PC-3 (cell line): ENCODE results near the gene NOMO2.
"Not testable (repeated sequence)": the region's sequence is repeated elsewhere in the genome, so short reads cannot be mapped to it uniquely, and the experiment has no call there.

ENCODE experiments used
- EZH2phosphoT487 ChIP-seq: fragments of 300-600 bp; sonication (generic); IDR thresholded peaks from 2 replicates; pipeline ENCODE4 v1.6.1; 2018; ENCODE audit warnings: mild to moderate bottlenecking, antibody characterized with exemption, low read length, borderline replicate concordance
- TF ChIP-seq, protein P1 (sequence below): fragments of 300-600 bp; sonication (generic); conservative IDR thresholded peaks from 2 replicates; pipeline ENCODE4 v1.5.1; 2017; ENCODE audit warnings: antibody characterized with exemption, low read depth, mild to moderate bottlenecking, low read length

DNA sequence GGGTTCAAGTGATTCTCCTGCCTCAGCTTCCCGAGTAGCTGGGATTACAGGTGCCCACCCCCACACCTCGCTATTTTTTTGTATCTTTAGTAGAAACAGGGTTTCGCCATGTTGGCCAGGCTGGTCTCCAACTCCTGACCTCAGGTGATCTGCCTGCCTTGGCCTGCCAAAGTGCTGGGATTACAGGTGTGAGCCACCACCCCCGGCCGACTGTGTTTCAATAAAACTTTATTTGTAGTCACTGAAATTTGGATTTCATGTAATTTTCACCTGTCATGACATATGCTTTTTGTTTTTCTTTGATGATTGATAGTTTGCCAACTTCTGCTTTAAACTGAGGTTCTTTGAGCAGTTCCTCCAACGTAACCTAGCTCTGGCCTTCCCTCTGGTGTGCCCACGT, 12.0 kb upstream of the NOMO2 start:
- TF ChIP-seq, protein P1, sequence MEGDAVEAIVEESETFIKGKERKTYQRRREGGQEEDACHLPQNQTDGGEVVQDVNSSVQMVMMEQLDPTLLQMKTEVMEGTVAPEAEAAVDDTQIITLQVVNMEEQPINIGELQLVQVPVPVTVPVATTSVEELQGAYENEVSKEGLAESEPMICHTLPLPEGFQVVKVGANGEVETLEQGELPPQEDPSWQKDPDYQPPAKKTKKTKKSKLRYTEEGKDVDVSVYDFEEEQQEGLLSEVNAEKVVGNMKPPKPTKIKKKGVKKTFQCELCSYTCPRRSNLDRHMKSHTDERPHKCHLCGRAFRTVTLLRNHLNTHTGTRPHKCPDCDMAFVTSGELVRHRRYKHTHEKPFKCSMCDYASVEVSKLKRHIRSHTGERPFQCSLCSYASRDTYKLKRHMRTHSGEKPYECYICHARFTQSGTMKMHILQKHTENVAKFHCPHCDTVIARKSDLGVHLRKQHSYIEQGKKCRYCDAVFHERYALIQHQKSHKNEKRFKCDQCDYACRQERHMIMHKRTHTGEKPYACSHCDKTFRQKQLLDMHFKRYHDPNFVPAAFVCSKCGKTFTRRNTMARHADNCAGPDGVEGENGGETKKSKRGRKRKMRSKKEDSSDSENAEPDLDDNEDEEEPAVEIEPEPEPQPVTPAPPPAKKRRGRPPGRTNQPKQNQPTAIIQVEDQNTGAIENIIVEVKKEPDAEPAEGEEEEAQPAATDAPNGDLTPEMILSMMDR: not testable (repeated sequence)
- TF ChIP-seq EZH2phosphoT487: not testable (repeated sequence)
